HL-60 (cell line): Measurements from ENCODE around the gene MAGI2.

ENCODE experiments used
- DNase-seq, 2 experiments: peaks; one replicate each; pipeline ENCODE4 v3.0.0-alpha.2; 2010 to 2020; ENCODE audit warnings: low read depth in 1 of 2, low spot score in 1 of 2
- H3K27ac ChIP-seq: fragments of 250-450 bp; sonication (Bioruptor Pico); replicated peaks from 2 replicates; pipeline ENCODE4 v1.5.1; 2020; ENCODE audit warnings: mild to moderate bottlenecking, moderate library complexity
- H3K27me3 ChIP-seq: fragments of 250-450 bp; sonication (Bioruptor Pico); 2 replicates; pipeline ENCODE4 v1.5.1; 2021; ENCODE audit warnings: mild to moderate bottlenecking, moderate library complexity; ENCODE audit not compliant: insufficient read depth, poor library complexity, severe bottlenecking
- H3K4me3 ChIP-seq: replicated peaks from 2 replicates; pipeline ENCODE4 v1.5.1; 2011; ENCODE audit warnings: mild to moderate bottlenecking, control low read depth, low read length; ENCODE audit not compliant: insufficient read depth
- GABPA ChIP-seq: IDR thresholded peaks from 2 replicates; pipeline ENCODE4 v1.6.1; 2012; ENCODE audit warnings: low read depth
- POLR2AphosphoS5 ChIP-seq: IDR thresholded peaks from 2 replicates; pipeline ENCODE4 v1.6.1; 2012; ENCODE audit warnings: low read depth
- SPI1 ChIP-seq: IDR thresholded peaks from 2 replicates; pipeline ENCODE4 v1.6.1; 2012; ENCODE audit warnings: low read depth, mild to moderate bottlenecking, borderline replicate concordance
- TF ChIP-seq, protein P1 (sequence below): IDR thresholded peaks from 2 replicates; pipeline ENCODE4 v1.6.1; 2012; ENCODE audit warnings: low read depth; ENCODE audit not compliant: insufficient replicate concordance
- TF ChIP-seq, protein P2 (sequence below): IDR thresholded peaks from one replicate; pipeline ENCODE4 v1.5.1; 2011; ENCODE audit warnings: low read length, control low read depth, inconsistent platforms; ENCODE audit not compliant: insufficient read depth

MAGI2 gene

DNA sequence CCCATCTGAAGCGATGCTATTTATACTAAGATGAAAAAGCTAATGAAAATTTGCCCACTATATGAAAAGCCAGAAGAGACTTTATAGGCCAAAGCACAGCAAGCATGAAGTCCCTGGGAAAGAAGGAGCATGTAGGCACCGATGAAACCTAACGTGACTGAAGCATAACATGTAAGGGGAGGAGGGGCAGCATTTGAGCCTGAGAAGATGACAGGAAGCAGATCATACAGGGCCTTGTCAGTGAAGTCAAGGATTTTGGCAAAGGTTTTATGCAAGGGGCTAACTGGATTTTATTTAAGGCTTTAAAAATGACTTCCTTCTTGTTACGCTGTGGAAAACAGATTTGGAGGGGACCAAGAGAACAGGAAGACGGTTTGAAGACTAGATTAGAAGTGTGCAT lies 910.9 kb downstream of the MAGI2 start:
- TF ChIP-seq SPI1 (no peak), GABPA (no peak), POLR2AphosphoS5 (no peak)
- TF ChIP-seq, protein P1, sequence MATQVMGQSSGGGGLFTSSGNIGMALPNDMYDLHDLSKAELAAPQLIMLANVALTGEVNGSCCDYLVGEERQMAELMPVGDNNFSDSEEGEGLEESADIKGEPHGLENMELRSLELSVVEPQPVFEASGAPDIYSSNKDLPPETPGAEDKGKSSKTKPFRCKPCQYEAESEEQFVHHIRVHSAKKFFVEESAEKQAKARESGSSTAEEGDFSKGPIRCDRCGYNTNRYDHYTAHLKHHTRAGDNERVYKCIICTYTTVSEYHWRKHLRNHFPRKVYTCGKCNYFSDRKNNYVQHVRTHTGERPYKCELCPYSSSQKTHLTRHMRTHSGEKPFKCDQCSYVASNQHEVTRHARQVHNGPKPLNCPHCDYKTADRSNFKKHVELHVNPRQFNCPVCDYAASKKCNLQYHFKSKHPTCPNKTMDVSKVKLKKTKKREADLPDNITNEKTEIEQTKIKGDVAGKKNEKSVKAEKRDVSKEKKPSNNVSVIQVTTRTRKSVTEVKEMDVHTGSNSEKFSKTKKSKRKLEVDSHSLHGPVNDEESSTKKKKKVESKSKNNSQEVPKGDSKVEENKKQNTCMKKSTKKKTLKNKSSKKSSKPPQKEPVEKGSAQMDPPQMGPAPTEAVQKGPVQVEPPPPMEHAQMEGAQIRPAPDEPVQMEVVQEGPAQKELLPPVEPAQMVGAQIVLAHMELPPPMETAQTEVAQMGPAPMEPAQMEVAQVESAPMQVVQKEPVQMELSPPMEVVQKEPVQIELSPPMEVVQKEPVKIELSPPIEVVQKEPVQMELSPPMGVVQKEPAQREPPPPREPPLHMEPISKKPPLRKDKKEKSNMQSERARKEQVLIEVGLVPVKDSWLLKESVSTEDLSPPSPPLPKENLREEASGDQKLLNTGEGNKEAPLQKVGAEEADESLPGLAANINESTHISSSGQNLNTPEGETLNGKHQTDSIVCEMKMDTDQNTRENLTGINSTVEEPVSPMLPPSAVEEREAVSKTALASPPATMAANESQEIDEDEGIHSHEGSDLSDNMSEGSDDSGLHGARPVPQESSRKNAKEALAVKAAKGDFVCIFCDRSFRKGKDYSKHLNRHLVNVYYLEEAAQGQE, result no peak
- TF ChIP-seq, protein P2, sequence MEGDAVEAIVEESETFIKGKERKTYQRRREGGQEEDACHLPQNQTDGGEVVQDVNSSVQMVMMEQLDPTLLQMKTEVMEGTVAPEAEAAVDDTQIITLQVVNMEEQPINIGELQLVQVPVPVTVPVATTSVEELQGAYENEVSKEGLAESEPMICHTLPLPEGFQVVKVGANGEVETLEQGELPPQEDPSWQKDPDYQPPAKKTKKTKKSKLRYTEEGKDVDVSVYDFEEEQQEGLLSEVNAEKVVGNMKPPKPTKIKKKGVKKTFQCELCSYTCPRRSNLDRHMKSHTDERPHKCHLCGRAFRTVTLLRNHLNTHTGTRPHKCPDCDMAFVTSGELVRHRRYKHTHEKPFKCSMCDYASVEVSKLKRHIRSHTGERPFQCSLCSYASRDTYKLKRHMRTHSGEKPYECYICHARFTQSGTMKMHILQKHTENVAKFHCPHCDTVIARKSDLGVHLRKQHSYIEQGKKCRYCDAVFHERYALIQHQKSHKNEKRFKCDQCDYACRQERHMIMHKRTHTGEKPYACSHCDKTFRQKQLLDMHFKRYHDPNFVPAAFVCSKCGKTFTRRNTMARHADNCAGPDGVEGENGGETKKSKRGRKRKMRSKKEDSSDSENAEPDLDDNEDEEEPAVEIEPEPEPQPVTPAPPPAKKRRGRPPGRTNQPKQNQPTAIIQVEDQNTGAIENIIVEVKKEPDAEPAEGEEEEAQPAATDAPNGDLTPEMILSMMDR, result no peak
- Histone ChIP-seq H3K27ac (no peak overlapping the region), H3K4me3 (no peak overlapping the region), H3K27me3 (no peaks in the 10 kb centered on the region)
- DNase-seq, result no peak

DNA sequence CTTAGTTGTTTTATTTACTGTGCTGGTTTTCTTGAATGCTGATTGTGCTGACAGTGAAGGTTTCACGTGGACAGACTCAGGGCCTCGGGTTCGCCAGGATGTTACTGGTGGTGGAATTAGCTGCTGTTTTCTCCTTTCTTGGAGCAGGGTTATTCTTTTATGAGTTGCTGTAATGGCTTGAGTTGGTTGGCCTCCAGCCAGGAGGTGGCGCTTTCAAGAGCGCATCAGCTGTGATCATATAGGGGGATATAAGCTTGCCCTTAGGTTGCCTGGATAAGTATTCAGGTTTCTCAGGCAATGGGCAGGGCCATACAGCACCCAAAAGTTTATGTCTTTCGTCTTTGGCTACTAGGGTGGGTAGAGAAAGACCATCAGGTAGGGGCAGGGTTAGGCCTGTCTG lies 913.6 kb downstream of the MAGI2 start:
- Histone ChIP-seq H3K27me3 (no peaks in the 10 kb centered on the region), H3K4me3 (no peak overlapping the region), H3K27ac (no peak overlapping the region)
- DNase-seq, result no peak
- TF ChIP-seq, protein P1, result no peak
- TF ChIP-seq GABPA, result no peak

DNA sequence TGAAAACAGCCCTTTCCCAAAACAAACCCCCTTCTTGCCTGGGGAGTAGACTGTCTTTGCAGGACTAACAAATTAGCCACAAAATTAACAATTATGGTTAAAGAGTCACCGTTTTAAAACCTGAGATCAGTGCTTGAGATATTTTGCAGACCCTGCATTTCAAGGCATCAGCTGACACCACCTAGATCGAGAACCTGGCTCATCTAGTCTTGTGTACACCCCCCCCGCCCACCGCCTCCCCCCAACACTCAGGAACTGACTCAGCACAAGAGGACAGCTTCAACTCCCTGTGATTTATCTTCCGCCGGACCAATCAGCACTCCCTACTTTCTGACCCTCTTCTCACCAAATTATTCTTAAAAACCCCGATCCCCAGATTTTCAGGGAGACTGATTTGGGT lies 917.8 kb downstream of the MAGI2 start:
- TF ChIP-seq POLR2AphosphoS5 (no peak), GABPA (no peak), SPI1 (no peak)
- TF ChIP-seq, protein P1, result no peak
- TF ChIP-seq, protein P2, result no peak
- Histone ChIP-seq H3K27me3 (no peaks in the 10 kb centered on the region), H3K4me3 (no peak overlapping the region), H3K27ac (no peak overlapping the region)
- no peak for DNase-seq

DNA sequence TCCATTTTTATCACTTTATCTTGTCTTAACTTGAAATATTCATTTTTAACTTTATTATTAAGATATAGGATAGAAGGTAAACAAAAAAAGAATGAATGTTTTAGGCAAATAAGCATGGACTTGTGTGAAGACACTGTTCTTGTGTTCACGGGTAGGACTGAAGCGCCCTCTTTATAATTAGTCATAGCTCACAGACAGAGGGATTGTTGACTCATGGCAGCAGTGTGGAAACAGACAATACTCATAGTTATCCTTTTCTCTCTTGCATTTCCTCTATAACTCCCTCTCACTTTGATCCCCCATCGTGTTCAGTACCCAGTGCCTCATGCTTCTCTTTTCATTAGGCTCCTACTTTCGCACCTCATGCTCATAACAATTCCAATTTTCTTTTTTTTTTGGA lies 923.1 kb downstream of the MAGI2 start:
- TF ChIP-seq SPI1, result no peak
- TF ChIP-seq, protein P2, result no peak
- no peak for DNase-seq
- no peaks in the 10 kb centered on the region for H3K27me3 ChIP-seq
- H3K4me3 ChIP-seq, result no peak overlapping the region
- H3K27ac ChIP-seq, result no peak overlapping the region
